ENCODE measurements around the gene ARHGEF28. TPM values are rescaled to one million over a fixed set of nuclear protein-coding genes. Genes with fewer than 3 reads are reported as not detected.

Gene ARHGEF28
- total RNA-seq, 1 experiment from 2014 or later = 6.1 TPM

DNA sequence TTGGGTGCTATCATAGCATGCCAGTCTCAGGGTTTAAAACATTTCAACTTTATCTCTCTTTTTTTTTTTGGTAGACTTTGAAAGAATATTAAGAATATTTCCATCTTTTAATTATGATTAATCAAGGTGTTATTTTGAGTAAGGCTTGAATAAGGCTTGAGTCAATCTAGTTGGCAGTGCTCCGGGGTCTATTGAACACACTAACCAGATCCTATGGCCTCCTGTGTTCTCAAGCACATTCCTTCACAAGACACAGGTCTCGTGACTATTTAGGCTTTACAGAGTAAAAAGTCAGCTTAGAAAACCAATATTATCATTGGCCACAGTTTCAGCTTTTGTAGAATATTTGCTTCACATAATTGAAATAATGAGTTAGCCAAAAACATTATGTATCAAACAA is 151.2 kb downstream of the ARHGEF28 start (continued):
- TF ChIP-seq, protein P1, sequence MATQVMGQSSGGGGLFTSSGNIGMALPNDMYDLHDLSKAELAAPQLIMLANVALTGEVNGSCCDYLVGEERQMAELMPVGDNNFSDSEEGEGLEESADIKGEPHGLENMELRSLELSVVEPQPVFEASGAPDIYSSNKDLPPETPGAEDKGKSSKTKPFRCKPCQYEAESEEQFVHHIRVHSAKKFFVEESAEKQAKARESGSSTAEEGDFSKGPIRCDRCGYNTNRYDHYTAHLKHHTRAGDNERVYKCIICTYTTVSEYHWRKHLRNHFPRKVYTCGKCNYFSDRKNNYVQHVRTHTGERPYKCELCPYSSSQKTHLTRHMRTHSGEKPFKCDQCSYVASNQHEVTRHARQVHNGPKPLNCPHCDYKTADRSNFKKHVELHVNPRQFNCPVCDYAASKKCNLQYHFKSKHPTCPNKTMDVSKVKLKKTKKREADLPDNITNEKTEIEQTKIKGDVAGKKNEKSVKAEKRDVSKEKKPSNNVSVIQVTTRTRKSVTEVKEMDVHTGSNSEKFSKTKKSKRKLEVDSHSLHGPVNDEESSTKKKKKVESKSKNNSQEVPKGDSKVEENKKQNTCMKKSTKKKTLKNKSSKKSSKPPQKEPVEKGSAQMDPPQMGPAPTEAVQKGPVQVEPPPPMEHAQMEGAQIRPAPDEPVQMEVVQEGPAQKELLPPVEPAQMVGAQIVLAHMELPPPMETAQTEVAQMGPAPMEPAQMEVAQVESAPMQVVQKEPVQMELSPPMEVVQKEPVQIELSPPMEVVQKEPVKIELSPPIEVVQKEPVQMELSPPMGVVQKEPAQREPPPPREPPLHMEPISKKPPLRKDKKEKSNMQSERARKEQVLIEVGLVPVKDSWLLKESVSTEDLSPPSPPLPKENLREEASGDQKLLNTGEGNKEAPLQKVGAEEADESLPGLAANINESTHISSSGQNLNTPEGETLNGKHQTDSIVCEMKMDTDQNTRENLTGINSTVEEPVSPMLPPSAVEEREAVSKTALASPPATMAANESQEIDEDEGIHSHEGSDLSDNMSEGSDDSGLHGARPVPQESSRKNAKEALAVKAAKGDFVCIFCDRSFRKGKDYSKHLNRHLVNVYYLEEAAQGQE (IDR thresholded peaks at IDR 0.05; ENCODE audit: low read depth) = no peak
- no peak for TF ChIP-seq ELF1 (IDR thresholded peaks at IDR 0.05; ENCODE audit: borderline replicate concordance, low read depth)

DNA sequence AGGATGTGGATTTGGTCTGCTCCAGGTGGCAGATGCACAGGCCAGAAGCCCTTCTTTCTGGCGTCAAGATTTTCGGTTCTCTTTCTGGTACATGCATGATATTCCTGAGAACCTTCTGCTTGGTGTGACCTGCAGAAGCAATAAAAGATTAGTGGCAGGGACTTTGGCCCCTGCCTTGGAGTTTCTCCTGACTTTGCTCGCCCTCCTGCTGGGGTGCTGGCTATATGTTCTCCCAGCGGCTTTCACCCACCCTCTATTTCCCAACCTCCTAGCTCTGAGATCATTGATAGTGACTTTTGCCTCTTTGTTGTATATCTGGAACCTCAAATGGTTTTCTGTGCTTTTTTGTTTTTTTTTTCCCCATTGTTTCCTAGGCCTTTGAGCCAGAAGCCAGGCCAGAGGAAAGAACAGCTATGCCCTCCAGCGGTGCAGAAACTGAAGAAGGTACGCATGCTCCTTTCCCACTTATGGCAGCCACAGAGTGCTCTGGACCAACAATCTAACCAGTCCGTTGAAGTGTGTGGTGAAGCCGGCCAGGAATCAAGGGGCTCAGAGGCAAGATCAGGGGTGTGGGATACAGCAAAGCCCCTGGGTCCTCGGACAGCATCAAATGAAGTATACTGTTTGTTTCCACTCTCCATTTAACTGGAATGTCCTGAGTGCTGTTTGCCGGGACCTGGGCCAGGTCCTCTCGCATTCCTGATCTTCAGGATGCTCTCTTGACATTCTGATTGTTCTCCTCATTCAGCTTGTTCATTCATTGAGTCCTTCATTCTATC is 154.5 kb downstream of the ARHGEF28 start:
- TF ChIP-seq CBX3 (IDR thresholded peaks at IDR 0.05; ENCODE audit: low read depth) (no peak), TCF7L2 (IDR thresholded peaks at IDR 0.05; ENCODE audit: borderline replicate concordance, extremely low read depth, insufficient read depth, insufficient read length) (no peak), YY1 (IDR thresholded peaks at IDR 0.05; ENCODE audit: extremely low read depth, insufficient replicate concordance, low read depth, low read length) (no peak)
- TF ChIP-seq, protein P2, sequence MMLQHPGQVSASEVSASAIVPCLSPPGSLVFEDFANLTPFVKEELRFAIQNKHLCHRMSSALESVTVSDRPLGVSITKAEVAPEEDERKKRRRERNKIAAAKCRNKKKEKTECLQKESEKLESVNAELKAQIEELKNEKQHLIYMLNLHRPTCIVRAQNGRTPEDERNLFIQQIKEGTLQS (IDR thresholded peaks at IDR 0.05) = no peak
- BruUV-seq (replicated peaks) = no TSS peak
- Histone ChIP-seq H3K4me3 (replicated peaks in 1 of 2; ENCODE audit: low read depth in 1 of 2, low read length in 2 of 2) (no peak overlapping the region), H3K79me2 (ENCODE audit: insufficient read depth, low read length) (no peaks in the 10 kb centered on the region), H2AFZ (ENCODE audit: low read depth, low read length, poor library complexity, severe bottlenecking) (no peak overlapping the region), H3K27me3 (ENCODE audit: insufficient read depth, low read length) (no peaks in the 10 kb centered on the region), H3K36me3 (ENCODE audit: control insufficient read depth in 1 of 2, insufficient read depth in 2 of 2, low read length in 2 of 2) (no peaks in the 10 kb centered on the region), H3K27ac (ENCODE audit: low read depth, low read length) (no peak overlapping the region), H3K4me2 (ENCODE audit: low read length) (no peak overlapping the region), H3K9me3 (ENCODE audit: control insufficient read depth in 1 of 2, insufficient read depth in 1 of 2, low read depth in 1 of 2, low read length in 2 of 2) (no peaks in the 10 kb centered on the region), H3K9me2 (ENCODE audit: insufficient read depth) (no peaks in the 10 kb centered on the region; the same call in 1 of the 2 replicates), H3K4me1 (ENCODE audit: control insufficient read depth in 1 of 2, insufficient read depth in 2 of 2, low read length in 2 of 2) (no peaks in the 10 kb centered on the region), H4K20me1 (ENCODE audit: insufficient read depth) (no peaks in the 10 kb centered on the region), H3K9ac (ENCODE audit: low read length) (no peak overlapping the region)
- ChIA-PET CTCF (interaction anchor here (1.3 kb wide), 1 partner anchor 189 kb away, joined by 3 read pairs; no protein-coding TSS in a partner anchor), RAD21 (ENCODE audit: low non-redundant PET in 1 of 2, low total read pairs in 2 of 2, uncharacterized antibody in 2 of 2, unreplicated experiment in 2 of 2) (no interaction called here), POLR2A (no interaction called here)
- DNase-seq (ENCODE audit: low read depth, low spot score) (no peak), ATAC-seq (no peak)
- intact Hi-C loops (cut with micrococcal nuclease) = no loop called here
